Limb (tissue), 2 donors: ENCODE measurements around the gene WDR90.

Experiments used
- DNase-seq, 2 donors: peaks; one replicate each; pipeline ENCODE4 v3.0.0-alpha.2; 2016; ENCODE audit errors: extremely low spot score in 2 of 2

Gene WDR90

DNA sequence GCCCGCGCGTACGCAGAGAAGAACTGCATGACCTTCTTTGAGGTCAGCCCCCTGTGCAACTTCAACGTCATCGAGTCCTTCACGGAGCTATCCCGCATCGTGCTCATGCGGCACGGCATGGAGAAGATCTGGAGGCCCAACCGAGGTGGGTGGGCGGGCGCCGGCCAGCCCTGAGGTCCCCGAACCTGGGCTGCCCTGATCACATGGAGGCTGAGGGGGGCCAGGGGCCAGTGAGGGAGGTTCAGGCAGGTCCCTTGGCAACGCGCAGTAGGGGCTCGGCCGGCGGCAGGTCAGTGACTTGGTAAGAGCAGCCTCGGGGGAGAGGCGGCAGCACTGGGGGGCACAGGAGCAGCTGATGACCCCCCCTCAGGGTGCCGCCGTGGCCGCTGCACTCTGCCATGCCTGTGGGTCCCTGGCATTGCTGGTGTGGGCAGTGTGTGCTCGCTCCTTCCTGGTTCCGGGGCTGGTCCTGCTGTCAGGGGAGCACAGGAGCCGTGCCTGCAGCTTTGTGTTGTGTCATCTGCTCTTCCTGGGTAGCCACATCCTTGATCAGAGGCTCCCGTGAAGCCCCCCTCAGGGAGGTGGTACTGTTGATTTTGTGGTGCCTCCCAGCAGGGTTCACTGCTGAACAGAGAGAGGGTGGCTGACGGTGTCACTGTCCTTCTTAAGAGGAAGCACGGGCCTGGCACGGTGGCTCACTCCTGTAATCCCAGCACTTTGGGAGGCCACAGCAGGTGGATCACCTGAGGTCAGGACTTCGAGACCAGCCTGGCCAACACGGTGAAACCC, 23.0 kb upstream of the WDR90 start:
- no peak for DNase-seq

DNA sequence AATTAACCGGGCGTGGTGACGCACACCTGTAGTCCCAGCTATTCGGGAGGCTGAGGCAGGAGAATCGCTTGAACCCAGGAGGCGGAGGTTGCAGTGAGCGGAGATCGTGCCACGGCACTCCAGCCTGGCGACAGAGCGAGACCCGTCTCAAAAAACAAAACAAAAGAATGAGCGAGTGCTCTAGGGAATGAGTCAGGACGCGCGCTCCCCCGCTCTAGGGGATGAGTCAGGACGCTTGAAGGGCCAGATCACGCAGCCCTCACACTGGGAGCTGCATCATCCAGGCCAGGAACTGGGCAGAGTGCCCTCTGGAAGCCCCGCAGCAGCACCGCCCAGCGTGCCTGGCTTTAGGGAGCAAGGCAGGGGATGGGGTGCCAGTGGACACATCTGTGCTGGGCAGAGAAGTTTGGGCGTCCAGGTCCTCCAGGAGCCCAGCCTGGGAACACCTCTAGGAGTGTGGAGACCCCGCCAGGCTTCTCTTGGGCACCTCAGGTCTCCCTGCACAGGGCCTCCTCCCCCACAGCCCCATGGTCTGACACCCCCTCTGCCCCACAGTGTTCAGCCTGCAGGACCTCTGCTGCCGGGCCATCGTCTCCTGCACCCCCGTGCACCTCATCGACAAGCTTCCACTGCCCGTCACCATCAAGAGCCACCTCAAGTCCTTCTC, 22.2 kb upstream of the WDR90 start:
- DNase-seq: no peak

DNA sequence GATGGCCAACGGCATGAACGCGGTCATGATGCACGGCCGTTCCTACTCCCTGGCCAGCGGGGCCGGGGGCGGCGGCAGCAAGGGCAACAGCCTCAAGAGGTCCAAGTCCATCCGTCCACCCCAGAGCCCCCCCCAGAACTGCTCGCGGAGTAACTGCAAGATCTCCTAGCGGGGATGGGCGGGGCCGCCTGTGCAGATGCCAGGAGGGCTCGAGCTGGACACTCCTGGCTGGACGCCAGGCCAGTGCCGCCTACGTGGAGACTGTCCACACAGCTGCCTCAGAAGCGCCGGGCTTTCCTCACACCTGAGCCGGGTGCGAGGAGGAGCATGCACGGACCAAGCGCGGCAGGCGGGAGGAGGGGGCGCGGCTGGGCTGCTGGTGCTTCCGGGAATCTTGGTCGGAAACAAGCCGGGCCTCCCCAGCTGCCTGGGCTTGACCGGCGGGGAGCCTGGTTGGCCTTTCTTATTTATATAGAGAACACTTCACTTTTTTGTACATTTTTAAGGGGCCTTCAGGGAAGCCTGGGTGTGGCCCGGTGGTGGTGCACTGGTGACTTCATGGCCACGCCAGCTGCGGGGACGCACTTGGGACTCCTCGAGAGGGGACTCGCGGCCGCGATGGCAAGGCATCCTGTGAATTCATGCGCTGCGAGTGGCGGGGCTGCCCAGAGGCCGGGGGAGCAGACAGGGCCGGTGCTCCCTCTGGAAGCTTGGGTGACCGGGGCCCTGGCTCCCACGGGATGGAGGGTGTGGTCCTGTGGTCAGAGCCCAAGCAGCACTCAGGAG, 21.5 kb upstream of the WDR90 start:
- peak in 1 of 2 donors; percentile 41 for DNase-seq

DNA sequence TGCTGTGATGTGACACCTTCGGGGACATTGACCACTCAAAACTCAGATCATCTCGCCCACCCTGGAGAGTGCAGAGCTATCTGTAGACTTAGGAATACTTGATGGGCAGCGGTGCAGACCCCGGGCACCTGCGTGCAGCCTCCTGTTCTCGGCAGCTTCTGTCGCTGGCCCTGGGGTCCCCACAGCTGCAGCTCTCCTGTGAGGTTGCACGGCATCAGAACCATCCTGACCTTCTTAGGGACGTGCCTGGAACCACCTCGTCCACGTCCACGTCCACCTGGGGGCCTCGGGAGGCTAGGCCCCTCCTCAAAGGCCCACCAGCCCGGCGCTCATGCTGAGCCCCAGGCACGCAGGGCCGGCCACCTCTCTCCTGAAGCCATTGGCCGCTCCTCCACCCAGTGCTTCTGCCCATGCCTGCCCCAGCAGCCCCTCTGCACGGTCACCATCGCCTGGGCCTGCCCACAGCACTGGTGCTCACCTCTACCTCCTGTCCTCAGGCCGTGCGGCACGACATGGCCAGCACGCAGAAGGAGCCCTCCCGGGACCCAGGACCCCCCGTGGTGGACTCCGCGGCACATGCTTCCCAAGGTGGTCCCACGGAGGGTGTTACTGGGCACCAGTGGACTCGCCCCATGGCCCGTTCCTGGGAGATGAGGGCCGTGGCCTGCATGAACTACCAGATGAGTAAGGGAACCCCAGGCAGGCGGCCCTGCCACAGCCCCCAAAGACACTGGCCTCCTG, 20.7 kb upstream of the WDR90 start:
- peak in 1 of 2 donors; percentile 34 for DNase-seq

DNA sequence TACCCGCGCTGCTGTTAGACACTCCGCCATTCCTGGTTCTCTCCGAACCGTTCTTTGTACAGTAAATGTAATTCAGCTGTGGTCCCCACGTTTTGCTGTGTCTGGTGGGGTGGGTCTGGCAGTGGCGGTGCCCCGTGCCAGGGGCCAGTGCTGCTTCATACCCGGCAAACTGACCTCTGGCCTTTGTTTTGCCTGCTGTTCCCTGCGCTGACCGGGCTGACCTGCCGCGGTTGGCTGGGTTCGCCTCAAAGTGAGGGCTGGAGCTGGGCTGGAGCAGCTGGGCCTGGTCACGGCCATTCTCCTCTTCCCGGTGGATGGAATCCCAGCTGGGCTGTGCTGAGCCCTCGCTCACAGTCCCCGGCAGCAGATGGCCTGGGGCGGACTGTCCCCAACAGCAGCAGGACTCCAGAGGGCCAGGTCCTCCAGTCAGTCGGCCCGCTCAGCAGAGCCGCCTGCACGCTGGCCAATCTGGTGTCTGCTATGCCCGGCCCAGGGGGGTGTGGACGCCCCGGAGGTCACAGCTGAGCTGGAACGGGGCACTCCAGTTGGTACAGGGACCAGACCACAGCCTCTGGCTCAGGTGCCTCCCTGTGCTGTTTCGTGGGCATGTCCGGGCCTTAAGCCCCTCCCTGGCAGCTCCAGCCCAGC, 19.9 kb upstream of the WDR90 start:
- peak in 1 of 2 donors; percentile 64 for DNase-seq

DNA sequence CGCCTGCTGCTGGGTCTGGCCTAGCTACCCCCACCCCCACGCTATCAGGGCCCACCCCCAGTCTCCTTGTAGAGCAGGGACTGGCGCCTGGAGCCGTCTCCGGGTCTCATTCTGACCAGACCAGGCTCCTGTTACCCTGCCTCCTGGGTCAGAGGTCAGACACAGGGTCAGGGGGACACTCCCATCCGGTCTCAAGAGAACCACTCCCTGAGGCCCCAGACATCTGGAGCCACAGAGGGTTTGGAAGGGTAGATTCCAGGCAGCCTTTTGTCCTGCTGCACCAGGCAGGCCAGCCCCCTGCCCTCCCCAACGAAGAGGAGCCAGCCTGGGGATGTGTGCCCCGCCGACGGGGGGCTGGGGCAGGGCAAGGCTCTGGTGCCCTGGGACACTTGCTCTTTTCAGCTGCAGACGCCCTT, 19.3 kb upstream of the WDR90 start:
- peak in 1 of 2 donors; percentile 37 for DNase-seq

DNA sequence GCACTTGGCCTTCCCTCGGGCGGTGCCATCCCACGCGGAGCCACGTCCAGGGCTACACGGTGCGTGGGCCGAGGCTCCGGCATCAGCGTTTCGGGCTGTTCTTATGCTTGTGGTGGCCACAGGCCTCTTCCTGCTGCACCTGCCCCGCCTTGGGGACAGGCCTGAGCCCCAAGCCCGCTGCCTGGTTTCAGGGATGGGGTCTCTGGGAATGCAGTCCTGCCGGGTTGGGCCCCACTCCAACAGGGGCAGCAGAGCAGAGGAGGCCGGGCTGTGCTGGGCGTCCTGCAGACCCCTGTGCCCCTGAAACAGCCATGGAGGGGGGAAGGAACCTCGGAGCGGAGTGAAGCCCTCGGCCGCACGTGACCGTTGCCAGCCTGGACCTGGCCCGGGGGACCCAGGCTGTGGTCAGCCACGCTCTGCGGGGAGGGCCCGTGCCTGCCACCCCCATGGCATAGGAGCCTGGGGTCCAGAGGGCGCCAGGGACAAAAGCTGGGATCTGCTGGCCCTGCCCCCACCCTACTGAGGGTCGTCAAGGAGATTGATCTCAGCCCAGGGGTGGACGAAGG, 18.8 kb upstream of the WDR90 start:
- DNase-seq: peak in 1 of 2 donors; percentile 55

DNA sequence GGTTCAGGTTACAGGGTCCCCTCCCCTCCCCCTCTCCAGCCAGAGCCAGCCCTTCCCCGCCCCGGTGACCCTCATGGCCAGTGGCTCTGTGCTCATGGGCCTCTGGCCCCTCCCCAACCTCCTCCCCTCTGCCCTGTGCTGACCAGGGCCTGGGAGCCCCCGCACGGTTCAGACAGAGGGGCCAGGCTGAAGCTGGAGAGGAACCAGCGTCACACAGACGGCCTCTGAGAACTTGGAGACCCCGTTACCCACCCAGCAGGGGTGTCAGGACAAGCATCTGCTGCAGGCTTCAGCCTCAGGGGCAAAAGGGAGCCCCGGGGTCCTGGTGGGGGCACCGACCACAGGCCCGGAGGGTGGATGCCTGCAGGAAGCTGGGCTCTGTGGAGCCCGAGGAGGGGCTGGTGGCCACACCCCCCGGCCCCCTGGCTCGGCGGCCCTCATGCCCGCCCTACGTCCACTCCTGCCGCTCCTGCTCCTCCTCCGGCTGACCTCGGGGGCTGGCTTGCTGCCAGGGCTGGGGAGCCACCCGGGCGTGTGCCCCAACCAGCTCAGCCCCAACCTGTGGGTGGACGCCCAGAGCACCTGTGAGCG, 18.3 kb upstream of the WDR90 start, which contains the start of gene WFIKKN1:
Gene WFIKKN1, plus strand, starts transcription at position 171 of the 591 bp plus-strand sequence. Its CDS starts 269 bp downstream, at position 440.
- peak in 1 of 2 donors; percentile 48 for DNase-seq

DNA sequence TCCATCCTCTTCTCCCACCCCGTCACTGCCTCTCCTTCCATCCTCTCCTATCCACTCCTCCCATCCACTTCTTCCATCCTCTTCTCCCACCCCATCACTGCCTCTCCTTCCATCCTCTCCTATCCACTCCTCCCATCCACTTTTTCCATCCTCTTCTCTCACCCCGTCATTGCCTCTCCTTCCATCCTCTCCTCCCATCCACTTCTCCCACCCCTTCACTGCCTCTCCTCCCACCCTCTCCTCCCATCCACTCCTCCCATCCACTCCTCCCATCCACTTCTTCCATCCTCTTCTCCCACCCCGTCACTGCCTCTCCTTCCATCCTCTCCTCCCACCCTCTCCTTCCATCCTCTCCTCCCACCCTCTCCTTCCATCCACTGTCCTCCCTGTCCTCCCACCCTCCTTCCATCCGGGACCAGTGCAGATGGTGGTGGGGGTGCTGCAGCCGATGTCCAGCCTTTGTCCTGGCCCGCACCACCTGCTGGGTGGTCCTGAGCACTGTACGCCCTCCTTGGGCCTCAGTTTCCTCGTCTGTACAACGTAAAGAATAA, 17.3 kb upstream of the WDR90 start:
- no peak for DNase-seq

DNA sequence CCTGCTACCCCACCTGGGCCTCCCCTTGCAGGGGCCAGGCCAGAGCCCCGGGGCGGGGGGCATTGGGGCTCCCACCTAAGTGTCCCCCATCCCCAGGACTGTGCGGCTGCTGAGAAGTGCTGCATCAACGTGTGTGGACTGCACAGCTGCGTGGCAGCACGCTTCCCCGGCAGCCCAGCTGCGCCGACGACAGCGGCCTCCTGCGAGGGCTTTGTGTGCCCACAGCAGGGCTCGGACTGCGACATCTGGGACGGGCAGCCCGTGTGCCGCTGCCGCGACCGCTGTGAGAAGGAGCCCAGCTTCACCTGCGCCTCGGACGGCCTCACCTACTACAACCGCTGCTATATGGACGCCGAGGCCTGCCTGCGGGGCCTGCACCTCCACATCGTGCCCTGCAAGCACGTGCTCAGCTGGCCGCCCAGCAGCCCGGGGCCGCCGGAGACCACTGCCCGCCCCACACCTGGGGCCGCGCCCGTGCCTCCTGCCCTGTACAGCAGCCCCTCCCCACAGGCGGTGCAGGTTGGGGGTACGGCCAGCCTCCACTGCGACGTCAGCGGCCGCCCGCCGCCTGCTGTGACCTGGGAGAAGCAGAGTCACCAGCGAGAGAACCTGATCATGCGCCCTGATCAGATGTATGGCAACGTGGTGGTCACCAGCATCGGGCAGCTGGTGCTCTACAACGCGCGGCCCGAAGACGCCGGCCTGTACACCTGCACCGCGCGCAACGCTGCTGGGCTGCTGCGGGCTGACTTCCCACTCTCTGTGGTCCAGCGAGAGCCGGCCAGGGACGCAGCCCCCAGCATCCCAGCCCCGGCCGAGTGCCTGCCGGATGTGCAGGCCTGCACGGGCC, 16.5 kb upstream of the WDR90 start:
- DNase-seq: no peak

DNA sequence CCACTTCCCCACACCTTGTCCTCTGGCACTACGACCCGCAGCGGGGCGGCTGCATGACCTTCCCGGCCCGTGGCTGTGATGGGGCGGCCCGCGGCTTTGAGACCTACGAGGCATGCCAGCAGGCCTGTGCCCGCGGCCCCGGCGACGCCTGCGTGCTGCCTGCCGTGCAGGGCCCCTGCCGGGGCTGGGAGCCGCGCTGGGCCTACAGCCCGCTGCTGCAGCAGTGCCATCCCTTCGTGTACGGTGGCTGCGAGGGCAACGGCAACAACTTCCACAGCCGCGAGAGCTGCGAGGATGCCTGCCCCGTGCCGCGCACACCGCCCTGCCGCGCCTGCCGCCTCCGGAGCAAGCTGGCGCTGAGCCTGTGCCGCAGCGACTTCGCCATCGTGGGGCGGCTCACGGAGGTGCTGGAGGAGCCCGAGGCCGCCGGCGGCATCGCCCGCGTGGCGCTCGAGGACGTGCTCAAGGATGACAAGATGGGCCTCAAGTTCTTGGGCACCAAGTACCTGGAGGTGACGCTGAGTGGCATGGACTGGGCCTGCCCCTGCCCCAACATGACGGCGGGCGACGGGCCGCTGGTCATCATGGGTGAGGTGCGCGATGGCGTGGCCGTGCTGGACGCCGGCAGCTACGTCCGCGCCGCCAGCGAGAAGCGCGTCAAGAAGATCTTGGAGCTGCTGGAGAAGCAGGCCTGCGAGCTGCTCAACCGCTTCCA, 15.7 kb upstream of the WDR90 start:
- no peak for DNase-seq

DNA sequence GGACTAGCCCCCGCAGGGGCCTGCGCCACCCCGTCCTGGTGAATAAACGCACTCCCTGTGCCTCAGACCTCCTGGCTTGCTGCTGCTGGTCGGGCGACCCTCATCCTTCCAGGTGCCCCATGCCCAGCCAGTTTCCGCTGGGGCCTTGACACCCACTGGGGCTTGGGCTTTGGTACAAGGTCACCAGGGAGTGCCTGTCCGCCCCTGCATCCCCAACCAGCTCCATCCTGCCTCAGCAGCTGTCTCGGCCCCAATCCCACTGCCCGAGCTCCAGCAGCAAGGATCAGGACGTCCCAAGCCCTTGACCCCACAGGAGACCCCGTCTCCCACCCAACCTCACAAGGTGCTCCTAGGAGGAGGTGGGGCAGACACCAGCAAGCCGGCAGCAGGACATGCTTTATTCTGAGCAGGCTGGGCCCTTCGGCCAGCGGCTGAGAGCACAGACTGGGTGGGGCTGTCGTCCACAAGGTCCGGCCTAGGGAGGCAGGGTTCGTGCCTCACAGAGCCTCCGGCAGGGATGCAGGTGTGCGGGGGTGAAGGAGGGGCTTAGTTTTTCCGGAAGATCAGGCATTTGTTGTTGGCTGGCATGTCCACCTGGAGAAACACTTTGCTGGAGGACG, 15.0 kb upstream of the WDR90 start:
- DNase-seq: no peak

DNA sequence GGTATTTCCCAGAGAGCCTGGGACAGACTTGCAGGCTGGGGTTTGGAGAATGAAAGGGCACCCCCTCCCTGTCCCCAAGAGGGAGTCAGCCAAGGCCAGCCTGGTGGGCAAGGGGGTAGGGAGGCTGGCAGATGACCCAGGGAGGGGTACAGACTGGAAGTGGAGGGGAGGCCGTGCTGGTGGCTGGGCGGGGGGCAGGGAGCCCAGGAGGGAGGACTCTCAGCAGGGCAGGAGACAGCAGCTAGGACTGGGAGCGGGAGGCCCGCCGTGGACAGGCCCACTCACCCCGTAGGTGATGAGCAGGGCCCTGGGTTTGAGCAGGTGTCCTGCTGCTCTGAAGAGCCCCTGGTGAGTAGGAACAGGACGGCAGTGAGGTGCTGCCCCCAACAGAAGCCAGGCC, 14.2 kb upstream of the WDR90 start:
- no peak for DNase-seq

DNA sequence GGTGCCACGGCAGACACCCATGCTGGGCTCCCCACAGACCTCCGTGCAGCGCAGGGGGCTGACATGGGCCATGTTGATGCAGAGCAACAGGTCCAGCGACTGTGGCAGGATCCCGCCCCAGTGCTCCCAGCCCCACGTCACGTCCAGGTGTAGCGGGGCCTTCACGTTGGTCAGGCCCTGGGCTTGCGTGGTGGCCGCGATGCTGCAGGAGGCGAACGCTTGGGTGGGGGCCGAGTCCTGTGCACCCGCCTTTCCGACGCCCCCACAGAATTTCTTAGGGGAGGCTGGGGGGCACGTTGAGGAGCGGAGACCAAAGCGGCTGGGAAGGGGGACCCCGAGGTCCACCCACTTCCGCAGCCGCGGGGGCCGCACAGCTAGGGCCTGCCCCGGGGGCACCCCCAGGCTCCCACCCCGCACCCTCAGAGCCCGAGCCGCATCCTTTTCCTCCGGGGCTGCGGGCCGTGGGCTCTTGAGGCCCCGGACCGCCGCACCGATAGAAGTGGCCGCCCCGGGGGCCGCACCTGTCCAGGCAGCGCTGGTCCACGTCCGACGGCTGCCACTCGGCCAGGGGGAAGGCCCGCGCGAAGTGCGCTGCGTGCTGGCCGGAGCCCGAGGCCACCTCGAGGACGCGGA, 13.5 kb upstream of the WDR90 start:
- no peak for DNase-seq

DNA sequence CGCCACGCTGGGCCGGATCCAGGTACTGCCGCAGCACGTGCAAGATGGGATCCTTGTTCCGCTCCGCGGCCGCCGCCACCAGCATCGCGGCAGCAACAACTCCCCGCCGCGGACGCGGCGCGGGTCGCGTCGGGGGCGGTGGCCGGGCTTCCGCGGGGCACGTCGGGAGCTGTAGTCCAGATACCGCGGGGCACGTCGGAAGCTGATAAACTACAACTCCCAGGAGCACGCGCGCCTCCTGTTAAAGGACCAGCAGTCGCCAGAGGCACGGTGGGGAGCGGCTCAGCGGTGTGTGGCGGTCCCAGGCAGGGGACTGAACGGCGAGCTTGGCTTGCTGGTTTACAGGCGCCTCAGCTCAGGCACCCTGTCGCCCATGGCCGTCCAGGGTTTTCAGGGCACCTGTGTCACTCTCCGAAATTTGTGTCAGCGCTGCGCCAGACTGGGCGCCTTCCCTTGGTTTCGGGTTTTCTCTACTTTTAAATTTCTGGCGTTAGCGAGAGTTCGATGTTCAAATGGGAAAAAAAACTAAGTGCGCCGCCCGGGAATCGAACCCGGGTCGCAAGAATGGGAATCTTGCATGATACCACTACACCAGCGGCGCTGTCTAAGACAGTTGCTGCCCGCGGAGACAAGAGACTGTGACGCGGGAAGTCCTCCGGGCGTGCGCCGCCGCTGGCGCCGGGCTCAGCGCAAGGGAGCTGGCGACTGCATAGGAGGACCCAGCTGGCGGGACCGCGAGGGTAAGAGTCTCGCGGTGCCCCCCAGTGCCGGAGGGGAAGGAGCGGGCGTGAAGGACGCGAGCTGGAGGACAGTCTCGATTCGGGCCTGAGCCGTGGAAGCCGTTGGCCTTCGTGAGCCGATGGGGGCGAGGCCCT, 12.7 kb upstream of the WDR90 start, which contains the start of gene METTL26:
Gene METTL26, minus strand, starts transcription at position 100 of the 875 bp plus-strand sequence. Its CDS starts 15 bp downstream, at position 85.
- DNase-seq: peak; percentile 94 to 97
